NK-92 (cell line): ENCODE data around the gene CPPED1.

Experiments
- DNase-seq: peaks from one replicate; lab custom pipeline; 2025; ENCODE audit not compliant: unreplicated experiment; lab: John Stamatoyannopoulos, UW

Gene CPPED1

DNA sequence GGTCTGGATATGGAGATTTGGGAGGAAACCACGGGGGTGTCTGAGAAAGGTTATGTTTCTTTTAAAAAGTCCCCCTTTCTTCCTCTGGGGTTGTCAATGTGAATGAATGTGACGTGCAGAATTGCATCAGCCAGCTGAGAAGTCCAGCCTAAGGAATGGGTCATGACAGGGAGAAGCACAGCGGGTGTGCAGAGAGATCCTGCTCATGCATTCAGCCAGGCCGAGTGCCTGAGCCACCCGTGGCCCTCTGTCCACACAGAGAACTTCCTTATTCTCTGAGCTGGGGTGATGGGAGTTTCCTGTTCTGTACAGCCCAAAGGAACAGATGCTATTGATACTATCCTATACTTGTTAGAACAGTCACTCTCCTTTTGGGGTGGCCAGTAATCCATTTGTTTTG, 117.9 kb downstream of the CPPED1 start:
- DNase-seq = no peak

DNA sequence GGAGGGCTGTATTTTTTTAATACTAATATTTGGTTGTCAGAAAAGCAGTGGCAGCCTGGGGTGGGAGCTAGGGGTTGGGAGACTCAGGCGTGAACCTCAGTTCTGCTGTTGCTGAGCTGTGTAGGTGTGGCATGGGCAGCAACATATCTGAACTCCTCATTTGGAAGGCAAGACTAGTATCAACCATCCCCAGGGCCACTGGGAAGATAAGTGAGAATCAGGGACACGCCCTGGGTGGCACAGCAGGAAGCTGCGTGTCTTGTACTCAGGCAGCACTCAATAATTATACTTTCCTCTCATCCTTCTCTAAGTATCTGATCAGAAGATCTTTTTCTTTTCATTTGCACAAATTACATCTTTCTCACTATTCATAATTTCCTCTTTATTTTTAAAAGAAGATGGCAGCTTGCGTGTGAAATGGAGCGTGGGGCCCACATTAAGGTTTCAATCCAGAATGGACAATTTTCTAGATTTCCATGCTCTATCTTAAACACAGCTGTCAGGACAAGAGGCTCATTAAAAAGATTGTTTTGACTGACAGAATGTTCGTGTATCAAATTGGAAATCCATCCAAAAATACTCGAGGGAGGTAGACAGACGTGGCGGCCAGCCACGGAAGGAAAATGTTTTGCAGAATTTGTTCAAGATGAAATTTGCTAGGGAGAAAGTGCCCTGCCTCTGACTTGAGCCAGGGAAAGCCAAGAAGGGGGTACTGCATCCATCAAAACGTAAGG, 121.1 kb downstream of the CPPED1 start:
- no peak for DNase-seq

DNA sequence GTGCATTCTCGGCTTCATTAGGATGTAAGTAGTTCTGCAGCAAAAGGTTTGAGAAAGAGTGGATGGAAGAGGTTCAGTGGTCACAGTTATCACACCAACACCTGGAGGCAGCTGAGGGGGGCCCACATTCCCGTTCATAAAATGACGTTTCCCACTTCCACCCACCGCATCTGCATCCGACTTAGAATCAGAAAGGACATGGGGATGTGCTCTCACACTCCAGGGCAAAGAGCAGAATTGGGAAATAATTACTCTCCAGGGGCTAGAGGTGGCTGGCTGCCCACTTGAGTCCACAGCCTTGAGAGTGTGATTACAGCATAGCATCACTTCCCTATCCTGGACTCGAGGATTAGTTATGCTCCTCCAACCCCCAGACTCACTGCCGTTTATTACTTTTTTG, 122.0 kb downstream of the CPPED1 start:
- no peak for DNase-seq

DNA sequence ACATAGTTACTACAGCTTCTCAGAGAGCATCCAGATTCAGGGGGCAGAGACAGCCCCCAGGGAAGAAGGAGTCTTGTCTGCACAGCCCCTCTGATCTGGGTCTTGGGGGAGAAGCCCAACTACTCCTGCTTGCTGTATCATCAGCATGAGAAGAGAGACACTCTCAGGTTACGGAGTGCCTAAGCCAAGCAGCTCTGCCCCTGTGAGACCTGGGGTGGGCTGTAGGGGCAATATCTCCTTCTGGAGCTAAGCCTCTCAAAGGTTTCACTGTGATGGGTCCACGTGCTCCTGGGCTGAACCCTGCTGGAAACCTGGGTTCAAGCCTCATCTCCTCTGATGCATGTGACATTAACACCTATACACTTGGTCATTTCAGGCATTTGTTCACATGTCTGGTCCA, 123.2 kb downstream of the CPPED1 start:
- DNase-seq = no peak

DNA sequence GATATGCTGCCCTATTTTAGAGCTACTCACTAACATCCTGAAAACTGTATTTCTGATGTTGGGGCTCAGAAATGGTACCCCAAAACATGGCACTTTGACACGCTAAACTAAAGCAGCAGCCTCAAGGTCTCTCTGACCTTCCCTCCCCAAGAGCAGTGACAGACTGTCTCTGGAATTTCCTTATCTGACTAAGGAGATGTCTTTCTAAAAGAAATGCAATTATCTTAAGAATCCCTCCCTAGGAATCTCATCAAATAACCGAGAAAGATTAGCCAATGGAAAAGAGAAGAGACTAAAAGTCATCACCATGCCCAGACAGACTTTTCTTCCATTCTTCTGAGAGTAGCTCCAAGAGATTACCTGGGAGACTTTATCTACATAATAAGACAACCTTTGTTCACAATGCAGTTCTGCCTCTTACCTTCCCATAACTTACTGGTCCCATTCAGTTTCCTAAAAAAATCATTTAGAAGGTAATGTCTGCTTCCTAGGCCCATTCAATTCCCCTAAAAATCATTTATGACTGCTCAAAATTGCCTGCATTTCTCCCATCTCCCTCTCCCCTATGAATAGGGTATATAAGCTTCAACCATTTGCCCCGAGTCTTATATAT, 123.9 kb downstream of the CPPED1 start:
- DNase-seq = no peak

DNA sequence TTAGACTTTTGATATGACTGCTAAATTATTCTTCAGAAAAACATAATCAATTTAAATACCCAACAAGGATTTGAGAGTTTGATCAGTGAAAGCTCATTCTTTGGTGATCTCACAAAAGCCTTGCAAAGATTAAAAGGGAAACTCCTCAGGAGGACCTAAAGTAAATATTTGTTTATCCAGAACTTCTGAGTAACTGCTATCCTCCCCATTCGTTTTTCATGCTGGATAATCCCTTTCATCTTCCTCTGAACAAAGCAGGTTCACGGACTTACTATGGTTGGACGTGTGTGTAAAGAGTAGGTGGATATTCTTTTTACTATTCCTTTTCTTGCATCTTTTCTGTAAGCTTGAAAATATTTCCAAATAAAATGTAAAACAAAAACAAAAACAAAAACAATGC, 124.7 kb downstream of the CPPED1 start:
- DNase-seq = no peak

DNA sequence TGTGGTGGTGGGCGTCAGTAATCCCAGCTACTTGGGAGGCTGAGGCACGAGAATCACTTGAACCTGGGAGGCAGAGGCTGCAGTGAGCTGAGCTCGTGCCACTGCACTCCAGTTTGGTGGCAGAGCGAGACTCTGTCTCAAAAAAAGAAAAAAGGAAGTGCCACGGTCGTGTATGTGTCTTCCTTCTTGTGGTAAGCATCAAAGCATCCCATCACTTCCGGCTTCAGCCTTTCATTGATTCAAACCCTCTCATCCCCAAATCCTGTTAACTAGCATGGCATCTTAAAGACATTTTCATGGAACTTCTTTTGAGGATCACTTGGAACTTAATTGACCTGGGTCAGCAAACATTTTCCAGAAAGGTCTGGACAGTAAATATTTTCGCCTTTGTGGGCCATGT, 126.2 kb downstream of the CPPED1 start:
- DNase-seq = no peak

DNA sequence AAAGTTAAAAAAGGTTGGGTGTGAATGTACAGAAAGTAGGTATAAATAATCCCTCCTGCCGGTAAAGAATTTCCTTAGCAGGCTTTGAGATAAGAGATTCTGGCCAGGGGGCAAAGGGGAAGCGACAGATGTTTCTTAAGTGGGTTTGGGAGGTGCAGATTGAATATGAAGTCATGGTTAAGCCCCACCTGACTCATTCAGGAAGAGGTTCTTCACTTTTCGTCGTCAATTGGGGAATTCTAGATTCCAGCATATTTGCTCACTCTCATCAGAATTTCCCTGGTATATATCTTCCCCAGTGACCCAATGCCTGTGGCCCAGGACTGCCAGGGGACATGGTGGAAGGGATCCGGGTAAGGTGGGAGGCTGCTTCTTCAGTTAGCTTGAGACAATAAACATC, 127.8 kb downstream of the CPPED1 start:
- DNase-seq = no peak

DNA sequence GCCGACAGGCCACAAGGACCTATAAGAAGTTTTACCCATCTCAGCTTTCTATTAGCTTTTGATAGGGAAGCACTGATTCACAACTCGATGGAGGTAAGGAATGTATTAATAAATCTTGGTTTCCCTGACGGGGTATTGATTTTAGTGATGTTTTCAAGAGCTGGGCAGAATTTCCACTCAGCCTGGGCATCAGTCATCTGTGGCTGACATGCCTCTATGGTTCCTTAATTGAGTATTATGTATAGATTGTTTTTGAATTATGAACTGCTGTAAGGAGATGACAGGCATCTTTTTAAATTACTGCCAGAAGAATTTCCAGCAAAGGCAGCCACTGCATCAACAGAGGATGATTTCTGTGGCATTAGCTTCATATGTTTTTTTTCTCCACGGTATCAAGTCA, 128.6 kb downstream of the CPPED1 start:
- no peak for DNase-seq

DNA sequence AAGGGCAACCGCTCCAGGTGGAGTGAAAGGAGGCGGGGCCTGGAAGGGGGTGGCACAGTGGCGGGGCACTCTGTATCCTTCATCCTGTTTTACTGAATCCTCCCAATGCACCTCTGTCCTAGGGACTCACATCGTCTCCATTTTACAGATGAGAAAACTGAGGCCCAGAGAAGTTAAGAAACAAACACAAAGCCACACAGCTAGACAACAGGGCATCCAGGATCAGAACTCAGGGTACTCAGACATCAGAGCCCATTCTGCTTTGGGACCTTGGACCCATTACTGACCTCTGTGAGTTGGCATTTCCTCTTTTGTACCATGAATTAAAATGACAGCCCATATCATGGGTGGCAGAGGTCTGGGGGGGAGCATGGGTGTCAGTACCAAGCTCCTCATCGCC, 129.2 kb downstream of the CPPED1 start:
- no peak for DNase-seq

DNA sequence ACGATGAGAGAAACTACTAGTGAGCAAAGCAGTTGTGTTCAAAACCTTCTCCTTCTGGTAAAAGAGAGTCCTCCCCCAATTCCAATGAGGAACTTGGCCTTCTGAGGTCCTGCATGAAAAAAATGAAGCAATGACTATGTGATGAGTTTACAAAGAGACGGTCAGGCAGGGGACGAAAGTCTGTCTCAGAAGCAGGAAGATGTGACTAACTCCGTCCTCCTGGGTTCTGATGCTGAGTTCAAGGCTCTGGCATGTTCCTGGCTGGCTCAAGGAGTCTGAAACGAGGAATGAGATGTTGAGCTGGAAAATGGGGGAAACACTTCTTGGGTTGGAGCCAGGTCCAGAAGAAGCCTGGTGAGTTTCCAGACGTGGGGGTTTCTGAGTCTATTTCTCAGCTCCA, 129.6 kb downstream of the CPPED1 start:
- no peak for DNase-seq

DNA sequence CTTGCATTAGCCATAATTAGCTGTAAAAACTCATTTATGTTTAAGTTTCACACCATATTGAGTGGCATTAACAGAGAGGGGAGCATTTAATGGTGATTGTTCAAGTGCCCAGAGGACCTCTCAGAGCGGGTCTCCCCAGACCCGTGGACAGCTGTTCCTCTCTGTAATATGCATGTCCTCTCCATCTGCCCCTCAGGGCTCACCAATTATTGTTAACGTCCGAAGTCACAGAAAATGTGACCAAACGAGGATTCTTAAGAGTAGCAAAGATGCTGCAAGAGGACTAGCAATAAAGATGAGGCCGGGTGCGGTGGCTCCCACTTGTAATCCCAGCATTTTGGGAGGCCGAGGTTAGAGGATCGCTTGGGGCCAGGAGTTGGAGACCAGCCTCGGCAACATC, 130.2 kb downstream of the CPPED1 start:
- DNase-seq = no peak

DNA sequence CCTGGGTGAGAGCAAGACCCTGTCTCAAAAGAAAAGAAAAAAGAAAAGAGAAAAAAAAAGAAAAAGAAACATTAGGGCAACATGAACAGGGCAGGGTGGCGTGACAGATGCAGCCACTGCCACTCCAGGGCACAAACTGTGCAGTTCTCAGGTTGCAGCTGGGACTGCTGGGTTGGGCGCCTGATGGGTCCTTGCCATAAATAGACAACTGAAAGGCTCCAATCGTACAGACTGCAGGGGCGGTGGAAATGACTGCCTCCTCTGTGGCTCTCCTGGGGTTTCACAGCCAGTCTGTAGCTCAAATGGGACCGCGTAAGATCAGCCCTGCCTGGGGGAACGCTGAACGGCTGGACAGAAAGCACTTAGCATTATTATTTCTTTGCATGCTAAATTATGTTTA, 130.7 kb downstream of the CPPED1 start:
- DNase-seq = no peak

DNA sequence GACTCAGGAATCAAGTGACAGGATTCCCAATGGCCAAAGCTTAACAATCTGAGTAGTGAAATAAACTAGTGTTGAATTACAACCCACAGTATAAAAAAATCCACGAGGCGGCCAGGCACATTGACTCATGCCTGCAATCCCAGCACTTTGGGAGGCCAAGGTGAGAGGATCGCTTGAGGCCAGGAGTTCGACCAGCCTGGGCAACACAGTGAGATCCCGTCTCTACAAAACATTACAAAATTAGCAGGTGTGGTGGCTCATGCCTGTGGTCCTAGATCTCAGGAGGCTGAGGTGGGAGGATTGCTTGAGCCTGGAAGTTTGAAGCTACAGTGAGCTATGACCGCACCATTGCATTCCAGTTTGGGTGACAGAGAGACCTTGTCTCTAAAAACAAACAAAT, 133.8 kb downstream of the CPPED1 start:
- DNase-seq = no peak

DNA sequence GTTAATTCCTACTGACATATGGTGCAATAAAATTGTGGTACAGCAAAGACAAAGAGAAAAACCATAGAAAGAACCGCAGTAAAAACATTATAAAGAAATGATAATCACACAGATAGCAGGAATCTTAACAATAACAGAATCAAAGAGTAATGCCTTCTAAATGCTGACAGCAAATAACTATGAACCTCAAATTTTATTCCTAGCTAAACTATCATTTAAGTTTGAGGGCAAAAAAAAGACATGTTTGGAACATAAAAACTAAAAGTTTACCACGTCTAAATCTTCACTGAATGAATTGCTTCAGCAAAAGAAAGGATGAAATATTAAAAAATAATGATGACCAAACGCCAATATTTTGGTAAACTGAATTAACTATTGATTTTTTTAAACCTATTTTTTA, 135.8 kb downstream of the CPPED1 start:
- DNase-seq = no peak

DNA sequence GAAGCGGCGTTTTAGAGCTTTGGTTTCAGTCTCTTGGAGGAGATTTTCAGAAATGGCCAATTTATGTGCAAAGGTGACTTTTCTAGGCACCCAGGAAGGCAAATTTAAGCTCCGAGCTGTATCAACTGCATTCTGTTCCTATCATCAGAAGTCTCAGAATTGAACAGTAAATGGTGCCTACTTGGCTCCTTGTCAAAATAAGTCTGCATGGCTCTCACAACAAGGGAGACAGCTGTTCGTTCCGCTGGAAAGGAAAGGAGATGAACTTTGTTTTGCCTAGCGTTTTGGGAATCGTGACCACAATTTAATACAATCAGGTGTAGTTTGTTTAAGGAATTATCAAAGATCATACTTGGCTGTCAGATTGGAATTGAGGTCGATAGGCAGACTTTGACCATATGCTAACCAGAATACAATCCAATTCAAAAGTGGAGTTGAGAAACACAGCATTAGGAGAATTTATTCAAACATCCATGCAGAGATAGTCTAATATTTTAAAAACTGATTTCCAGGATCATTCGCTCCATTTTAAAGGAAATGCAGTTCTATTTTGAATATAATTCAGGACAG, 139.4 kb downstream of the CPPED1 start:
- no peak for DNase-seq

DNA sequence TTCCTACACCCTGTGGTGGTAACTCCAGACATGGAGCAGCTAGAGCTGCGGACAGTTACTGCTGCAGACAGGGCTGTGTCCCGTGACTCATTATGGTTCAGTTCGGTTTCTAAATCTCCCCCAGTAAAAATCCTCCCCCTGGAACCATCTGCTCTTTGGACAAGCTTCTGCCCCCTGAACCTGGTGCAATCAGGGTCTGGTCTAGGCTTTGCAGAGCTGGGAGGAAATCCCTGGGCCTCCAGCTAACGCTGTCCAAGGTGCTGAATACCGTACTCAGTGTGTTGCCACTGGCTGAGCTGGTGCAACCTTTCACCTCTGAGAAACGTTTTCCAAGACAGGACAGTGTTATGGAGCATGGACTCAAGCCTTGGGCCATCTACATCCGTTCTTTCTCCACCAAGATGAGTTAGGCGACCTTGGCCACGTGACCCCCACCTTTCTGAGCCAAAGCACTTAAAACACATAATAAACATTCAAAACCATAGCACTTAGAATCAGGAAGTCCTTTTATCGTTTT, 142.0 kb downstream of the CPPED1 start:
- DNase-seq = no peak

DNA sequence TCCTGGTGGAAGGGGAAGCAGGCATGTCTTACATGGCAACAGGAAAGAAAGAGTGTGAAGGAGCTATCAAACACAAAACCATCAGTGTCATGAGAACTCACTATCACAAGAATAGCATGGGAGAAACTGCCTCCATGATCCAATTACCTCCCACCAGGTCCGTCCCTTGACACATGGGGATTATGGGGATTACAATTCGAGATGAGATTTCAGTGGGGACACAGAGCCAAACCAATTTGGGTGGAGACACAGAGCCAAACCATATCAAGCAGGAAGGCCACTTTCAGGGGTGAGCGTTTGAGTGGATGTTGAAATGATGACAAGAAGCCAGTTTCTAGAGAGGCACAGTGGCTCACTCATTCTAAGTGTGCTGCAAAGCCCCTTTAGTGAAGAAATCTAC, 143.8 kb downstream of the CPPED1 start:
- DNase-seq = no peak

DNA sequence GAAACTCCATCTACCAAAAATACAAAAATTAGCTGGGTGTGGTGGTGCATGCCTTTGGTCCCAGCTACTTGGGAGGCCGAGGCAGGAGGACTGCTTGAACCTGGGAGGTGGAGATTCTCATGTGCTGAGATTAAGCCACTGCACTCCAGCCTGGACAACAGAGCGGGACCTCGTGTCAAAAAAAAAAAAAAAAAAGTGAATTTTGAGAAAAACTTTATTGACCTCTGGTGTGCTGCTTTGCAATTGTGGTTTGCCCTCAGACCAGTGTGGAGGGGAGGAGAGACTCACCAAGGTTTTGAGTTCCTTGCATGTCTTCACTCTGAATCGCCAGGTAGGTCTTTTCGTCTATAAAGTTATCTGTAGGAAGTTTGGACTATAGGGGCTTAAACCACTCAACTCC, 145.2 kb downstream of the CPPED1 start:
- DNase-seq = no peak

DNA sequence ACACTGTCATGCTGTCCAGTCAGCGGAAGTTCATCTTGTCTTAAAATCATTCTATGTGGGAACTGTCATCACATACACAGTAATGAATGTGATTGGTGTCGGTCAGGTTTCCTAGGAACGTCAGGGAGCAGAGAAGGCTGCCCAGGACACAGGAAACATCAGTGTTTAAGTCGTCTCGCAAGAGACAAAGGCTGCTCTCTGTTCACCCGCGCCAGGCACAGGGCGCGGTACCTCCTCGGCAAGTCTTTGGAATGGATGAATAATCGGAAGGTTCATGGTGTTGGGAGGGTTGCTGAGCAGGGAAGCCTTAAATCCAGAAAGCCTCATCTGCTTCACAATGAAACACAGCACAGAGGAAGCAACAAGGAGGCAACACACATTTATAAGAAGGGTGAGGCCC, 148.2 kb downstream of the CPPED1 start:
- no peak for DNase-seq

DNA sequence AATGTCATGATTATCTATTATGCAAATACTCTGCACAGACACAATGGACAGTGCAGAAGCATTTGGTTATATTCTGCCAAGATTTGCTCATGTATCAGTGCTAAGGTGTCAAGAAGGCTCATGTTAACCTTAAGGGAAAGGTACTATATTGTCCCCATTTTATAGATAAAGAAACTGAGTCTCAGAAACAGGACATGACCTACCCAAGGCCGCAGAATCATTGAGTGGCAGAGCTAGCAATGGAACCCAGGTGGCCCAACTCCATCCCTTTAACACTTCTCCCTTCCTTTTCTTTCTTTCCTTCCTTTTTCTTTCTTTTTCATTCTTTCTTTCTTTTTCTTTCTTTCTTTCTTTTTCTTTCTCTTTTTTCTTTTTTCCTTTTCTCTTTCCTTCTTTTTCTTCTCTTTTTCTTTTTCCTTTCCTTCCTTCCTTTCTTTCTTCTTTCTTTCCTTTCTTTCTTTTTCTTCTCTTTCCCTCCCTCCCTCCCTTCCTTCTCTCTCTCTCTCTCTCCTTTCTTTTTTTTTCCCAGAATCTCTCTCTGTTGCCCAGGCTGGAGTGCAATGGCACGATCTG, 149.8 kb downstream of the CPPED1 start:
- no peak for DNase-seq

DNA sequence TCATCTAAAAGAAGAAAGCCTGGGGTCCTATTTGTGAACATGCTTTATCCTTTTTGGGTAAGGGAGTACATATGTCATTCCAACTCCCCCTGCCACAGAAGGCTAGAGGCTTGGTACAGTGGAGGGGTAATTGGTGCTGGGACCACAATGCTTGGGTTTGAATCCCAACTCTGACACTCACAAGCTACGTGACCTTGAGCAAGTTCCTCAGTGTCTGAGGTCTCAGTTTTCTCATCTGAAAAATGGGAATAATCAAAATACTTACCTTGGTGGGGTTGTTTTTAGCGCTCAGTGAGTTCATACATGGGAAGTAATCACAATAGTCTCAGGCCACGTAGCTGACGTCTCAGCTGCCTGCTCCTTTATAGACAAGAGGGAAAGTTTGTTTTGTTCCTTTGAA, 150.8 kb downstream of the CPPED1 start:
- no peak for DNase-seq
